Stimulated activated CD4-positive, alpha-beta T cell treated with anti-CD3 and anti-CD28 coated beads, Interleukin-2, amount 100 ng/mL, for 4 hours (primary cell): ENCODE measurements around the gene ZBTB37.
"Not testable (repeated sequence)": the region's sequence is repeated elsewhere in the genome, so short reads cannot be mapped to it uniquely, and the experiment has no call there.

ENCODE experiments used
- DNase-seq: peaks from one replicate; pipeline ENCODE4 v3.0.0-alpha.2; 2020; ENCODE audit warnings: low read depth

ZBTB37 gene

GRCh38 chr1:173913111-173913510, 44.9 kb downstream of the ZBTB37 start:
- no peak for DNase-seq

GRCh38 chr1:173914366-173914871, 46.2 kb downstream of the ZBTB37 start:
- DNase-seq: no peak

- DNase-seq: no peak
Observed at GRCh38 chr1:173915596-173915995, 47.4 kb downstream of the ZBTB37 start.

- DNase-seq: no peak
Observed at GRCh38 chr1:173916667-173917066, 48.5 kb downstream of the ZBTB37 start.

- no peak for DNase-seq
Observed at GRCh38 chr1:173917149-173917548, 49.0 kb downstream of the ZBTB37 start, which contains the start of gene SERPINC1. TSS of gene SERPINC1 (minus strand) at chr1:173917327. CDS start at chr1:173917259, 68 bp downstream.

- no peak for DNase-seq
Observed at GRCh38 chr1:173917635-173918493, 49.7 kb downstream of the ZBTB37 start.

- DNase-seq: no peak
Observed at GRCh38 chr1:173920861-173921260, 52.7 kb downstream of the ZBTB37 start.

GRCh38 chr1:173925306-173926242, 57.4 kb downstream of the ZBTB37 start:
- no peak for DNase-seq

GRCh38 chr1:173930541-173930940, 62.4 kb downstream of the ZBTB37 start:
- not testable (repeated sequence) for DNase-seq

GRCh38 chr1:173934440-173934839, 66.3 kb downstream of the ZBTB37 start:
- no peak for DNase-seq

GRCh38 chr1:173937062-173937461, 68.9 kb downstream of the ZBTB37 start:
- no peak for DNase-seq

GRCh38 chr1:173946380-173946921, 78.3 kb downstream of the ZBTB37 start:
- DNase-seq: no peak

GRCh38 chr1:173948594-173948993, 80.4 kb downstream of the ZBTB37 start:
- no peak for DNase-seq
